ENCODE results near the gene CAPS. TPM values are rescaled to one million over a fixed set of nuclear protein-coding genes. Genes with fewer than 3 reads are reported as not detected.

Gene CAPS
- total RNA-seq, 1 experiment from 2014 or later, result 2.3 TPM

DNA sequence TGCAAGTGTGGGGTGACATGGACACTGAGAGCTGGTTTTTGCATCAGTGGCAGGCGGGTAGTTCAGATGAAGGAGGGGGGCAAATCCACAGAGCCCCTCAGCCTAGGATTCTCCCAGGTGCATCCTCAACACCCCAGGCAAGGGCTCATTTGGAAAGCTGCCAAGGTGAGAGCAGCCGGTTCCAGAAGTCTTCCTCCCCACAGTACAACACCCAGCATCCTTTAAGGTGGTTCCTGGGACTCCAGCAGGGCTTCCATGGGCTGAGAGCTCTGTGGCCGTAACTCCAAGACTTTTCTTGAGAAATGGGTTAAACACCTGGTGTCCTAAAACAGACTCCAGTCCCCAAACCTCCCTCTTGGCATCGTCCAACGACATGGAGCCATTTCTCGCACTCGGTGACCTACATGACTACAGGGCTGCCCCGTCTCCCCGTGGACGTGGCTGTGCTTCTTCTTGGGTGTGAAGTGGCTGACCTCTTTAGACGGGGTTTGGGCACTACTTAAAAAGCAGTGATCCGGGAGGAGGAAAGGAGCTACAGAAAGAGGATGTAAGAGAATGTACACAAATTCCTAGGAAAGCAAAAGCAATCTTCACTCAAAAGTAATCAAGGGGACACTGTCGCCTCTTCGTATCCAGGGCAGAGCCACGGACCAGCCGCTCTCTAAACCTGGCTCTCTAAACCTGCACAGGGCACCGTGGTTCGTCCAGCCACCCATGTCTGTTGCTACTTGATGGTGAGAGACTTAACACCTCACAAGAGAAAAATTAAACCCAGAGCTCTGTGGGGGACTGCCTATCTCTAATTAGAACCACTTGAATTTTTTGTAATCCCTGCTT is 38.4 kb downstream of the CAPS start:
- no peak overlapping the region for H3K23ac ChIP-seq (ENCODE audit: insufficient read length, low read depth, low read length)
- no peaks in the 10 kb centered on the region for H3K23me2 ChIP-seq (ENCODE audit: insufficient read length, low read depth, low read length, poor library complexity, severe bottlenecking)
- H2AFZ ChIP-seq (ENCODE audit: low read length), result no peak overlapping the region
- DNase-seq, result no peak
- Mint-ChIP-seq H3K36me3 (ENCODE audit: insufficient read depth in 1 of 3, low read depth in 3 of 3) (peaks cover 2 to 13% (median 4%) of the 10 kb centered on the region in 3 experiments; a peak in 6 of 7 replicates), H3K27ac (peak overlapping the region; percentile 22 to 93 (median 85); a peak in 5 of 7 replicates), H3K4me3 (peak overlapping the region; percentile 37 to 66; a peak in 3 of 5 replicates), H3K9me3 (no peaks in the 10 kb centered on the region), H3K27me3 (ENCODE audit: low read depth) (peaks cover 1% of the 10 kb centered on the region; the same call in 1 of the 2 replicates), H3K4me1 (peaks cover 90 to 93% of the 10 kb centered on the region in 2 experiments)
- no peak overlapping the region for H4K5ac ChIP-seq (ENCODE audit: insufficient read length, low read depth, low read length)
- H3K4me2 ChIP-seq (ENCODE audit: insufficient read depth, insufficient read length, low read length), result peak overlapping the region; percentile 9
- H3K27ac ChIP-seq (ENCODE audit: insufficient read length, low read depth, low read length), result no peak overlapping the region
- H3K79me1 ChIP-seq (ENCODE audit: insufficient read depth, low read depth, low read length, poor library complexity, severe bottlenecking), result peaks cover 6% of the 10 kb centered on the region
- no peak overlapping the region for H3T11ph ChIP-seq (ENCODE audit: low read length)
- peaks cover 7% of the 10 kb centered on the region; the same call in 1 of the 2 replicates for H3K79me2 ChIP-seq (ENCODE audit: insufficient read depth, low read length)
- WGBS (ENCODE audit: extremely low coverage, insufficient read length, low lambda C conversion rate), result no CpG with 5 or more reads among the region's 18 CpGs
- no peak overlapping the region for H3K4ac ChIP-seq (ENCODE audit: low read depth, low read length)
- H3K9ac ChIP-seq (ENCODE audit: extremely low read depth, insufficient read length, low read length), result no peak overlapping the region
- no peak overlapping the region for H2BK120ac ChIP-seq (ENCODE audit: low read depth, low read length, poor library complexity, severe bottlenecking)
- no peak overlapping the region for H4K91ac ChIP-seq (ENCODE audit: insufficient read length, low read depth, low read length)
- no peak overlapping the region for H3K56ac ChIP-seq (ENCODE audit: insufficient read length, low read depth, low read length)
- no peak overlapping the region for H2BK5ac ChIP-seq (ENCODE audit: insufficient read length, low read length)
- H2AK5ac ChIP-seq (ENCODE audit: insufficient read length, low read length), result no peak overlapping the region
- H3K14ac ChIP-seq (ENCODE audit: insufficient read depth, low read length), result 0 out of 2 replicates have a peak overlapping the region, but pooled peaks have one; percentile 25
- H4K8ac ChIP-seq (replicated peaks; ENCODE audit: insufficient read length, low read depth, low read length), result no peak overlapping the region
- no peak for TF ChIP-seq CTCF (conservative IDR thresholded peaks at IDR 0.05)
- H3K18ac ChIP-seq (ENCODE audit: insufficient read length, low read depth, low read length), result no peak overlapping the region
- no peak overlapping the region for H2BK20ac ChIP-seq (ENCODE audit: low read depth, low read length, poor library complexity, severe bottlenecking)
- H3K27me3 ChIP-seq (ENCODE audit: insufficient read depth, low read length), result no peaks in the 10 kb centered on the region
- H4K20me1 ChIP-seq (ENCODE audit: control insufficient read depth, insufficient read depth, insufficient read length), result no peaks in the 10 kb centered on the region
- no peak overlapping the region for H2BK15ac ChIP-seq (ENCODE audit: low read depth, low read length)
- H2BK12ac ChIP-seq (ENCODE audit: insufficient read length, low read depth, low read length), result no peak overlapping the region
- peaks cover 27% of the 10 kb centered on the region for H3K4me1 ChIP-seq (ENCODE audit: insufficient read depth, low read length)
- H3K9me3 ChIP-seq (ENCODE audit: control insufficient read depth, low read depth, low read length), result no peaks in the 10 kb centered on the region
